GM19455 (cell line): ENCODE results near the gene MMP20.

Experiments
- ATAC-seq: cut with Tn5 transposase; IDR thresholded peaks from one replicate; pipeline ENCODE4 v1.9.1; 2021; ENCODE audit not compliant: unreplicated experiment

Gene MMP20

DNA sequence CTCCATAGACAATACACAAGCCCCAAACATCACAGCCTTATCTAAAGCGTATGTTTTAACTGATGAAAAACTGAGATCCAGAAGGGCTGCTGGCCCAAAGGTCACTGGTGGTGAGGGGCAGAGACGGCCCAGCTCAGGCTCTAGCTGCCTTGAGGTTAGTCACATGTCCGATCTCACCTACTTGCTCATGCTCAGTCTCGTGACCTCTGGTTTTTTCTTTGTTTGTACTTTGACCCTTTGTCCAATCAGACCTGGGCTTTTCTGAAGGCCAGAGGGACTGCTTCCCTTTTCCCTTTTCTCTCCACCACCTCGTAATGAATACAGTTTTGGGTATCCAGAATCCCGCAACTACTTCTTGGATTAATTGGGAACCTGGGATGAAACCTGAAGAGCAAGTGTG lies 28.6 kb downstream of the MMP20 start:
- no peak for ATAC-seq

- ATAC-seq: no peak
These were observed 32.2 kb downstream of the MMP20 start for GRCh38 chr11:102592634-102593581.

DNA sequence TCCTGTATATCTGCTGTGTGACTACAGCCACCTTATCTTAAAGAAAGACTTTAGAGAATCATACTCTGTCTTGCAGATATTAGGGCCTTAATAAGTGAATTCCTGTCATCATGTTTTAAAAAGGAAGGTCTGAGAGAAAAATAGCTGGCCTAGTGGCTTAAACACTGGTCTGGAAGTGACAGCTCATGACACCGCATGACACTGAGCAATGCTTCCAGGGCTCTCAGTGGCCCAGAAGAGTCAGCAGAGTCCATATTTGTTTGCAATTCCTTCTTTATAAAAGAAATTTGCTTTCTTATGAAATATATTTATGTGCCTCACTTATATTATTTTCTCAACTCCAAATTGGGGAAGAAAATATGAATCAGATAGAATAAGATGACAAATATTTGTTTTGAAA lies 33.0 kb downstream of the MMP20 start:
- ATAC-seq: no peak

DNA sequence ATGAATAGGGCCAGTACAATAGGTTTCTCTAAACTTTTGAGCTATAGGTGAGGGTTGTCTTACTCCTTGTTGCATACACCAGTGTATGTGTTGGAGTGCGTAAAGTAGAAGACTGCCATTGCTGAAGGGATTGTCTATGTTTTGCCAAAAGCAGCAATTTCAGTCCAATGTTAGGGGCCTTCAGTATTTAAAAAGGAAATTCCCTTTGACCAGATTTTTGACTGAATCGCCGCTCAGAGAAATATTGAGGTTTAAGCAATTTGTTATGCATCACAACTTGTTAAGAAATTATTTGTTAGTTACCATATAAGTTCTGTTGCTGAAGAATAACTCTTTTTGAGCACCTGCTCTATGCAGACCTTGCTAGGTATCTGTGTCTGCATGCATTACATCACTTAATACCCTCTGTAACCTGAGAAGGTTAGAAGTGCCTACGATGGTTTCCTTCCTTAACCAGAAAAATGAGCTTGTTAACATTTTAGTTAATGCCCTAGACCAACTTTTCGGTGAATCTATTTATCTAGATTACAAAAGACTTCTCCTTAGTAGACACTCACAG lies 33.9 kb downstream of the MMP20 start:
- ATAC-seq: no peak

DNA sequence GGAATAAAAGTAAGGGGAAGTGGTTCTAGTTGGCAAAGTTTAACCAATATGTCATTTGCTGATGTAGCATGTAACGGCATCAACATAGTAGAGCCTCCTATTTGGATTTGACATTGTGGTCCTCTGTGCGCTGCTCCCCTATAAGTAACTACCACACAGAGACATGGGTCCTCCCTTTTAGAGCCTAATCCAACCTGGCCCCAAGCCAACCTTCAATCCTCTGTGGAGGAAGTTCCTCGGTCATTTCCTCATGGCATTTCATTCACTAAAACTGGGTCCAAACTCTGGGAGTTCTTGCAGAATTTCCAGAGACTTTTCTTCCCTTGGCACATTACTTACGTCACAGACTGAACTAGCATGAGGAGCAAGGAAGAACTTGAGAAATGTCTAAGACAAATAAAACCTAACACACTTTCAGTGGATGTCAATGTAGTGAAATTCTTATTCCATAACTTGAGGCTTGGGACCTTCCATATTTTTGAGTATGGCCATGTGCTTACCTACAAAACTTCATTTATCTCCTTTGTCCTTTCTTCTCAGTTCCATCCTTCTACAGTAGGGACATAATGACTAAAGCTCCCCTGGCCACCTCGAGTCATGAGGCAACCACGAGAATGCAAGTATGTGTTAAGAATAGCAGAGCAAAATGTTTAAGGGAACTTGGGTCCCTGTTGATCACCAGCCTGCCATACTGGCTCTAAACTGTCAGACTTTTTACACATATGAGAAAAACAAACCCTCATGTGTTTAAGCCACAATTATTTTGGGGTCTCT lies 34.7 kb downstream of the MMP20 start:
- no peak for ATAC-seq

DNA sequence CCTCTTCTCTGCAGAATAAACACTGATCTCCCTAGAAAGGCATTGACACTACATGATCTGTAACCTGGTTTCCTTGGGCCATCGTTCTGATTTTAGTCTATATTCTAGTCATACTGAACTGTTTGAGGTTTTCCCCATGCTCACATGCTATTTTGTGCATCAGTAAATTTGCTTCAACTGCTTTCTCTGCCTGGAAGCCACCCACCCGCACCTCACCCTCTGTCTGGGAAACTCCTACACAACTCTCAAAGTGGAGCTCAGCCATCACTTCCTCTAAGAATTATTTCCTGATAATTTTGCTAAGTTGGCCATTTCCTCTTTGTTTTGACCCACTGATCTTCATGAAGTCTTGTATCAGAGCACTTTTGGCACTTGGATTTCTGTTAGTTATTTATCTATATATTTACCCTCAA lies 36.1 kb downstream of the MMP20 start:
- peak; percentile 64 for ATAC-seq

- no peak for ATAC-seq
These were observed 37.4 kb downstream of the MMP20 start for GRCh38 chr11:102587722-102588121.

DNA sequence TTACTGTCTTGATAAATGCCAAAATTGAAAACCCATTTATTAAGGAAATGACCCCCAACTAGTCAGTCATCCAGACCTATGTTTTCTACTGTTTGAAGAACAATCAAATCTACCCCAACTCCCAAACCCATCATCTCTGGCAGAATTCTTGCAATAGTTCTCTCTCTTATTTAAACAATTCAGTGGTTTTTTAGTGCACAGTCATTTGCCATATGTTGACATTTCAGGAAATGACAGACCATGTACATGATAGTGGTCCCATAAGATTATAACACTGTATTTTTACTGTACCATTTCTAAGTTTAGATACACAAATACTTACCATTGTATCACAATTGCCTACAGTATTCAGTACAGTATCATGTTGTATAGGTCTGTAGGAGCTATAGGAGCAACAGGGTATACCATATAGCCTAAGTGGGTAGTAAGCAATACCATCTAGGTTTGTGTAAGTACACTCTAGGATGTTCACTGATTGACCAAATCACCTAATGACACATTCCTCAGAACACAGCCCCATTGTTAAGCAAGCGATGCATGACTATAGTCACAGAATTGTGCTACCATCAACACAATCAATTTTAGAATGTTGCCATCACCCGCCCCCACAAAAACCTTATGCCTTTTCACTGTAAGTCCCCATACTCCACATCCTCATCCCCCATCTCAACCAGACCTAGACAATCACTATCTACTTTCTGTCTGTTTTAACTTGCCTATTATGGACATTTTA lies 41.8 kb downstream of the MMP20 start:
- no peak for ATAC-seq

DNA sequence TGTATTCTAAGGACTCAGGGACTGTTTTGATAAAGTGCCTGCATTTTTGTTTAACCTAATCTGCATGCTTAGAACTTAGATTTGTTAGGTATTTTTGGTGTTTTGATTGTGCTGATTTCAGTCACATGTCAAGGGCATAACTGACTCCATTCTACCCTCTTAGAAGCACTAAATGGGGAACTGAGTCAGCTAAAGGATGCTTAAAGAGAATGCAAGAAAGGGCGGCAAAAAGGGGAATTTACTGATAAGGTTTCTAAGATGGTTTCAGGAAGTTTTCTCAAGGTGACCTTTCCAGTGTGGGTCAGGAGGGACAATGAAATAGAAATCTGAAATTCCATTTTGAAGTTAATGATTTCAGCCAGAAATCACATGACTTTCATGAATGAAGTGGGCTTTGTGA lies 43.0 kb downstream of the MMP20 start:
- no peak for ATAC-seq

DNA sequence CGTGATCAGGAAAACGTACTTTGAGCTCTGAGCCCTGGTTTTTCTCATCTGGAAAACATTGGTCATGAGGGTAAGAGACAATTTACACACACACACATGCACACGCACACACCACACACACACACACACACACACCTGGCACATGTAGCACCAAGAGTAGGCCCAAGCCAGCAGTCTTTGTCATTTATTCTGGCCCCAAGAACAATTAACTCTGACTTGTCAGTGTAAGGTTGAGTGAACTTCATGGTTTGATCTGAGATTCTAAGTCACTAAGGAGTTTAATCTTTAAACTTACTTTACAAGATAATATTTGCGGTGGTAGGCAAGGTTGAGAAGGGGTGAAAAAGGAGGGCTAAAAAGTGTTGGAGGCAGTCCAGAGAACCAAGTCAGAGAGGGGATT lies 44.1 kb downstream of the MMP20 start:
- no peak for ATAC-seq

GRCh38 chr11:102580185-102580951 lies 44.8 kb downstream of the MMP20 start:
- ATAC-seq: no peak

DNA sequence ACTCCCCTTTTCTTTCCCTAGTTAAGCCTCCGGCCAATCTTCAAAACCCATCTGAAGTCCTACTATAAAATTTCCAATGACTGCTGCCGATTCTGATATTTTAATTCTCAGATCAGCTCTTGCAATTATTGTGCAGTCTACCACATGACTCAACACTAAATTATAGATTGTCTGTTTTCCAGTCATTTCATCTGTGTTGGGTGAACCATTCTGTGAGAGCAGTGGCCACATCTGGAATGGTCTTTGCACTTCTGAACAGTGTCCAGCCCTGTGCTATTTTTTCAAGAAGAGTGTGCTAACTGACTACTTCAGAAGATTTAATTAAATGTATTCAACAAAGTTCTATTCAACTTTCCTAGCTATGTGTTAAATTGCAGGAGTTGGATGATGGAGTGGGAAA lies 47.4 kb downstream of the MMP20 start:
- no peak for ATAC-seq

GRCh38 chr11:102577182-102577581 lies 48.0 kb downstream of the MMP20 start:
- ATAC-seq: peak; percentile 54

GRCh38 chr11:102576350-102576749 lies 48.8 kb downstream of the MMP20 start:
- no peak for ATAC-seq

GRCh38 chr11:102575012-102575411 lies 50.1 kb downstream of the MMP20 start:
- no peak for ATAC-seq

DNA sequence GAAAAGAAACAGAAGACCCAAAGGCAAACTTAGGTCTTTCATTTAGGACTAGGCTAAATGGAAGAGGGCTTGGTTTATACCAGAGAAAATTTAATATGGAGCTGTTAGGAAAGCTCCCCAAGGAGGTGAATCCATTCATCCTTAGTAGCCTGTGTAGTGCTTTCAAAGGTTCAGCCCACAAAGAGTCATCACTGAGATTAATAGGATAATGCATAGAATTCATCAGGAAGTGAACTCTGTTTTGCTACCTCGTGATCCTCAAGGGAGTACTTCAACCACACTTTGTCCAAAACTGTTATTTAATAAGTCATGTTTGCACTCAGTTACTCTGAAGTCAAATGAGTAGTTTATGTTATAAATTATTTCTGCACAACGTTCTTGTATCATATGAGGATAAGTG lies 51.3 kb downstream of the MMP20 start:
- ATAC-seq: no peak

- ATAC-seq: no peak
These were observed 52.4 kb downstream of the MMP20 start for GRCh38 chr11:102572554-102573220.

DNA sequence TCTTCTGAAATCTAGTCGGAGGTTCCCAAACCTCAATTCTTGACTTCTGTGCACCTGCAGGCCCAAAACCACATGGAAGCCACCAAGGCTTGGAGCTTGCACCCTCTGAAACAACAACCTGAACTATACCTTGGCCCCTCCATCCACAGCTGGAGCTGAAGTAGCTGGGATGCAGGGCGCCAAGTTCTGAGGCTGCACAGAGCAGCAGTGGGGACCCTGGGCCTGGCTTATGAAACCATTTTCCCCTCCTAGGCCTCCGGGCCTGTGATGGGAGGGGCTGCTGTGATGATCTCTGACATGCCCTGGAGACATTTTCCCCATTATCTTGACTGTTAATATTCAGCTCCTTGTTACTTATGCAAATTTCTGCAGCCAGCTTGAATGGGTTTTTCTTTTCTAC lies 56.3 kb downstream of the MMP20 start:
- no peak for ATAC-seq

DNA sequence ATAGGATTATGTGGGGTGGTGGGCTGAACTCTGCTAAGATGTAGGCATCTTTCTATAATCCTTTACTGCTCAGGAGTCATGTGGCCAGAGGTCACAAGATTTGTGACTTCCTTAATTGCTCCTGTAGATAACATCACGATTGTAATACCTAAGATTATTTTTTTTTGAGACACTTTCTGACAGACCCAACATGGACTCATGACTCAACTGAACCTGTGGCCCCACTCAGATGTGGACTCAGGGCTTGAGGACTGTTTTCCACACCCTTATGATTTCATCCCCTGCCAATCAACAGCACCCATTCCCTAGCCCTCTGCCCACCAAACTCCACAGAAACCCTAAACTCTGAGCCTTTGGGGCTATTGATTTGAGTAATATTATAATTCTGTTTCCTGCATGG lies 59.0 kb downstream of the MMP20 start:
- no peak for ATAC-seq

- no peak for ATAC-seq
These were observed 61.0 kb downstream of the MMP20 start for GRCh38 chr11:102564110-102564509.
